ENCODE data around the gene CCDC97.

The CCDC97 gene

GRCh38 chr19:41332468-41332867, 22.5 kb downstream of the CCDC97 start:
- no peak overlapping the region for H3K4me3 ChIP-seq (ENCODE audit: low read length)
- H4K20me1 ChIP-seq (ENCODE audit: insufficient read depth, low read length): peaks cover 20% of the 10 kb centered on the region
- no peak overlapping the region for H3K27ac ChIP-seq (ENCODE audit: low read length)
- peaks cover 56% of the 10 kb centered on the region for H3K36me3 ChIP-seq (replicated peaks; ENCODE audit: low read depth, low read length)
- H3K9ac ChIP-seq (ENCODE audit: low read length): no peak overlapping the region
- TF ChIP-seq, protein P1, sequence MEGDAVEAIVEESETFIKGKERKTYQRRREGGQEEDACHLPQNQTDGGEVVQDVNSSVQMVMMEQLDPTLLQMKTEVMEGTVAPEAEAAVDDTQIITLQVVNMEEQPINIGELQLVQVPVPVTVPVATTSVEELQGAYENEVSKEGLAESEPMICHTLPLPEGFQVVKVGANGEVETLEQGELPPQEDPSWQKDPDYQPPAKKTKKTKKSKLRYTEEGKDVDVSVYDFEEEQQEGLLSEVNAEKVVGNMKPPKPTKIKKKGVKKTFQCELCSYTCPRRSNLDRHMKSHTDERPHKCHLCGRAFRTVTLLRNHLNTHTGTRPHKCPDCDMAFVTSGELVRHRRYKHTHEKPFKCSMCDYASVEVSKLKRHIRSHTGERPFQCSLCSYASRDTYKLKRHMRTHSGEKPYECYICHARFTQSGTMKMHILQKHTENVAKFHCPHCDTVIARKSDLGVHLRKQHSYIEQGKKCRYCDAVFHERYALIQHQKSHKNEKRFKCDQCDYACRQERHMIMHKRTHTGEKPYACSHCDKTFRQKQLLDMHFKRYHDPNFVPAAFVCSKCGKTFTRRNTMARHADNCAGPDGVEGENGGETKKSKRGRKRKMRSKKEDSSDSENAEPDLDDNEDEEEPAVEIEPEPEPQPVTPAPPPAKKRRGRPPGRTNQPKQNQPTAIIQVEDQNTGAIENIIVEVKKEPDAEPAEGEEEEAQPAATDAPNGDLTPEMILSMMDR (IDR thresholded peaks at IDR 0.05; ENCODE audit: low read depth, low read length): no peak
- no peak for TF ChIP-seq EZH2phosphoT487 (IDR thresholded peaks at IDR 0.05; ENCODE audit: low read depth)
- H3K4me1 ChIP-seq (ENCODE audit: low read length): peaks cover 30% of the 10 kb centered on the region
- no peak overlapping the region for H2AFZ ChIP-seq (ENCODE audit: low read depth, low read length)
- no peaks in the 10 kb centered on the region for H3K9me3 ChIP-seq (ENCODE audit: insufficient read depth, low read length)
- no peaks in the 10 kb centered on the region for H3K27me3 ChIP-seq (ENCODE audit: low read depth, low read length)
- H3K79me2 ChIP-seq (ENCODE audit: low read length): peaks cover 35% of the 10 kb centered on the region
- no peak overlapping the region for H3K4me2 ChIP-seq (ENCODE audit: low read length)

GRCh38 chr19:41334793-41335192, 24.8 kb downstream of the CCDC97 start:
- peaks cover 52% of the 10 kb centered on the region for H3K36me3 ChIP-seq (replicated peaks; ENCODE audit: low read depth, low read length)
- no peak overlapping the region for H2AFZ ChIP-seq (ENCODE audit: low read depth, low read length)
- no peak overlapping the region for H3K4me2 ChIP-seq (ENCODE audit: low read length)
- no peak for TF ChIP-seq EZH2phosphoT487 (IDR thresholded peaks at IDR 0.05; ENCODE audit: low read depth)
- TF ChIP-seq, protein P1 (IDR thresholded peaks at IDR 0.05; ENCODE audit: low read depth, low read length): no peak
- H3K4me3 ChIP-seq (ENCODE audit: low read length): no peak overlapping the region
- H3K9ac ChIP-seq (ENCODE audit: low read length): no peak overlapping the region
- peaks cover 13% of the 10 kb centered on the region; the same call in 1 of the 2 replicates for H3K4me1 ChIP-seq (ENCODE audit: low read length)
- H3K27ac ChIP-seq (ENCODE audit: low read length): no peak overlapping the region
- peaks cover 33% of the 10 kb centered on the region for H3K79me2 ChIP-seq (ENCODE audit: low read length)
- H4K20me1 ChIP-seq (ENCODE audit: insufficient read depth, low read length): peaks cover 13% of the 10 kb centered on the region; the same call in 1 of the 2 replicates
- H3K9me3 ChIP-seq (ENCODE audit: insufficient read depth, low read length): no peaks in the 10 kb centered on the region
- H3K27me3 ChIP-seq (ENCODE audit: low read depth, low read length): no peaks in the 10 kb centered on the region

DNA sequence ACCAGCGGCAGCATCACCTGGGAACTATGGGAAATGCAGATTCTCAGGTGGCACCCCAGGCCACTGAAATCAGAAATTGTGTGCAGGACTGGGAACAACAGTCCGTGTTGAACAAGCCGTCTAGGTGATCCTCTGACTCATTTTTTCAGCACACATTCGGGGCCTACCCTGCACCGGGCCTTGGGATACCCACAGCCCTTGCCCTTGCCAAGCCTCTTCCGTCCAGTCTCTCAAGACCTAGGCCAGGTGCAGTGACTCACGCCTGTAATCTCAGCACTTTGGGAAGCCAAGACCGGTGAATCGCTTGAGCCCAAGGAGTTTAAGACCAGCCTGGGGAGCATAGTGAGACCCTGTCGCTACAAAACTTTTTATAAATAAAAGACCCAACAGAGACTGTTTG, 25.5 kb downstream of the CCDC97 start:
- Histone ChIP-seq H3K9ac (ENCODE audit: low read length) (no peak overlapping the region), H2AFZ (ENCODE audit: low read depth, low read length) (no peak overlapping the region), H3K4me3 (ENCODE audit: low read length) (no peak overlapping the region), H3K9me3 (ENCODE audit: insufficient read depth, low read length) (no peaks in the 10 kb centered on the region), H3K27me3 (ENCODE audit: low read depth, low read length) (no peaks in the 10 kb centered on the region), H3K79me2 (ENCODE audit: low read length) (peaks cover 38% of the 10 kb centered on the region), H3K4me1 (ENCODE audit: low read length) (peaks cover 7% of the 10 kb centered on the region; the same call in 1 of the 2 replicates), H3K27ac (ENCODE audit: low read length) (no peak overlapping the region), H3K36me3 (replicated peaks; ENCODE audit: low read depth, low read length) (peaks cover 53% of the 10 kb centered on the region), H3K4me2 (ENCODE audit: low read length) (no peak overlapping the region), H4K20me1 (ENCODE audit: insufficient read depth, low read length) (peaks cover 16% of the 10 kb centered on the region; the same call in 1 of the 2 replicates)
- TF ChIP-seq EZH2phosphoT487 (IDR thresholded peaks at IDR 0.05; ENCODE audit: low read depth): no peak
- TF ChIP-seq, protein P1 (IDR thresholded peaks at IDR 0.05; ENCODE audit: low read depth, low read length): no peak

GRCh38 chr19:41339936-41340335, 30.0 kb downstream of the CCDC97 start:
- H4K20me1 ChIP-seq (ENCODE audit: insufficient read depth, low read length): peaks cover 18% of the 10 kb centered on the region
- H3K27me3 ChIP-seq (ENCODE audit: low read depth, low read length): no peaks in the 10 kb centered on the region
- H3K36me3 ChIP-seq (replicated peaks; ENCODE audit: low read depth, low read length): peaks cover 59% of the 10 kb centered on the region
- H3K4me3 ChIP-seq (ENCODE audit: low read length): no peak overlapping the region
- H3K4me1 ChIP-seq (ENCODE audit: low read length): peaks cover 6% of the 10 kb centered on the region; the same call in 1 of the 2 replicates
- no peak overlapping the region for H3K27ac ChIP-seq (ENCODE audit: low read length)
- H3K9ac ChIP-seq (ENCODE audit: low read length): no peak overlapping the region
- peaks cover 53% of the 10 kb centered on the region for H3K79me2 ChIP-seq (ENCODE audit: low read length)
- TF ChIP-seq, protein P1 (IDR thresholded peaks at IDR 0.05; ENCODE audit: low read depth, low read length): no peak
- no peak for TF ChIP-seq EZH2phosphoT487 (IDR thresholded peaks at IDR 0.05; ENCODE audit: low read depth)
- no peak overlapping the region for H3K4me2 ChIP-seq (ENCODE audit: low read length)
- H3K9me3 ChIP-seq (ENCODE audit: insufficient read depth, low read length): no peaks in the 10 kb centered on the region
- no peak overlapping the region for H2AFZ ChIP-seq (ENCODE audit: low read depth, low read length)

Data from OCI-LY3 (cell line).